Measurements from ENCODE around the gene IQCH. TPM values are rescaled to one million over a fixed set of nuclear protein-coding genes. Genes with fewer than 3 reads are reported as not detected.

The IQCH gene
- total RNA-seq, 1 experiment from 2014 or later: 1.1 TPM

- Histone ChIP-seq H3K18ac (ENCODE audit: insufficient read length, low read depth, low read length) (no peak overlapping the region), H3K79me2 (ENCODE audit: insufficient read depth, low read length) (no peaks in the 10 kb centered on the region), H3K14ac (ENCODE audit: insufficient read depth, low read length) (no peak overlapping the region), H4K91ac (ENCODE audit: insufficient read length, low read depth, low read length) (no peak overlapping the region), H2AFZ (ENCODE audit: low read length) (no peak overlapping the region), H2BK120ac (ENCODE audit: low read depth, low read length, poor library complexity, severe bottlenecking) (no peak overlapping the region), H3K56ac (ENCODE audit: insufficient read length, low read depth, low read length) (no peak overlapping the region), H3K9me3 (ENCODE audit: control insufficient read depth, low read depth, low read length) (no peaks in the 10 kb centered on the region), H4K5ac (ENCODE audit: insufficient read length, low read depth, low read length) (no peak overlapping the region), H3K4me2 (ENCODE audit: insufficient read depth, insufficient read length, low read length) (no peak overlapping the region), H3K4ac (ENCODE audit: low read depth, low read length) (no peak overlapping the region), H2BK15ac (ENCODE audit: low read depth, low read length) (no peak overlapping the region), H3K4me1 (ENCODE audit: insufficient read depth, low read length) (no peaks in the 10 kb centered on the region), H3K27ac (ENCODE audit: insufficient read length, low read depth, low read length) (no peak overlapping the region), H3K9ac (ENCODE audit: extremely low read depth, insufficient read length, low read length) (no peak overlapping the region), H3K23ac (ENCODE audit: insufficient read length, low read depth, low read length) (no peak overlapping the region), H3K79me1 (ENCODE audit: insufficient read depth, low read depth, low read length, poor library complexity, severe bottlenecking) (no peaks in the 10 kb centered on the region), H4K8ac (replicated peaks; ENCODE audit: insufficient read length, low read depth, low read length) (no peak overlapping the region), H2BK12ac (ENCODE audit: insufficient read length, low read depth, low read length) (no peak overlapping the region), H2AK5ac (ENCODE audit: insufficient read length, low read length) (no peak overlapping the region), H2BK5ac (ENCODE audit: insufficient read length, low read length) (no peak overlapping the region), H2BK20ac (ENCODE audit: low read depth, low read length, poor library complexity, severe bottlenecking) (no peak overlapping the region), H3T11ph (ENCODE audit: low read length) (no peak overlapping the region), H3K27me3 (ENCODE audit: insufficient read depth, low read length) (no peaks in the 10 kb centered on the region), H4K20me1 (ENCODE audit: control insufficient read depth, insufficient read depth, insufficient read length) (no peaks in the 10 kb centered on the region), H3K23me2 (ENCODE audit: insufficient read length, low read depth, low read length, poor library complexity, severe bottlenecking) (no peaks in the 10 kb centered on the region)
- peaks cover 7 to 9% of the 10 kb centered on the region in 2 experiments for H3K4me1 Mint-ChIP-seq
- no peak overlapping the region for H3K4me3 Mint-ChIP-seq
- no peak overlapping the region for H3K27ac Mint-ChIP-seq
- no peak for TF ChIP-seq CTCF (conservative IDR thresholded peaks at IDR 0.05)
- no peak for DNase-seq
- no peaks in the 10 kb centered on the region for H3K36me3 Mint-ChIP-seq (ENCODE audit: insufficient read depth in 1 of 3, low read depth in 3 of 3)
- no CpG with 5 or more reads among the region's 3 CpGs for WGBS (ENCODE audit: extremely low coverage, insufficient read length, low lambda C conversion rate)
- H3K27me3 Mint-ChIP-seq (ENCODE audit: low read depth): no peaks in the 10 kb centered on the region; the same call in 1 of the 2 replicates
- H3K9me3 Mint-ChIP-seq: no peaks in the 10 kb centered on the region
Observed at GRCh38 chr15:67419705-67420104, 165.1 kb downstream of the IQCH start.

Data from H9 (cell line).